Hematopoietic multipotent progenitor cell treated with erythropoietin and hydrocortisone succinate and interleukin-3 and kit ligand, for 6 days (in vitro differentiated cells): Measurements from ENCODE around the gene UCK1.

ENCODE experiments used
- DNase-seq: peaks from one replicate; pipeline ENCODE4 v3.0.0-alpha.2; 2015

The UCK1 gene

GRCh38 chr9:131475111-131475955, 55.7 kb downstream of the UCK1 start:
- DNase-seq, result no peak

GRCh38 chr9:131474711-131475110, 56.4 kb downstream of the UCK1 start:
- no peak for DNase-seq

GRCh38 chr9:131473891-131474290, 57.2 kb downstream of the UCK1 start:
- DNase-seq, result no peak
